ENCODE results near the gene LYPD8.

DNA sequence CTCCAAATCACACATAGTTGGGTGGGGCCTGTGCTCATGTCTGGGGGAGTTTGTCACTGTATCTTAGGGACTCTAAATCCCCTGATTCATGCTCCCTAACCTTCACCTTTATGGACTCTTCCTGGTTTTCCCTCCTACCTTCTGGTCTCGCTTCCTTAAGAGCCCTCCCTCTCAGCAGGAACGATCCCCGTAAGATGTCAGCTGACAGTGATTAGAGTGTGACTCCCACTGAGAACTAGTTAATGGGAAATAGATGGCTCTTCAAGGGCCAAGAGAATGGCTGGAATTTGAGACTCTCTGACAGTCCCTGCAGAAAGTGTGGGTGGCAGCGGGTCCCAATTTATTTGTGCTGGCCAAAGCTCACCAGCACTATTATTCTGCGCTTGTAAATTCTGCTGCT lies 22.0 kb downstream of the LYPD8 start:
- TF ChIP-seq, protein P1, sequence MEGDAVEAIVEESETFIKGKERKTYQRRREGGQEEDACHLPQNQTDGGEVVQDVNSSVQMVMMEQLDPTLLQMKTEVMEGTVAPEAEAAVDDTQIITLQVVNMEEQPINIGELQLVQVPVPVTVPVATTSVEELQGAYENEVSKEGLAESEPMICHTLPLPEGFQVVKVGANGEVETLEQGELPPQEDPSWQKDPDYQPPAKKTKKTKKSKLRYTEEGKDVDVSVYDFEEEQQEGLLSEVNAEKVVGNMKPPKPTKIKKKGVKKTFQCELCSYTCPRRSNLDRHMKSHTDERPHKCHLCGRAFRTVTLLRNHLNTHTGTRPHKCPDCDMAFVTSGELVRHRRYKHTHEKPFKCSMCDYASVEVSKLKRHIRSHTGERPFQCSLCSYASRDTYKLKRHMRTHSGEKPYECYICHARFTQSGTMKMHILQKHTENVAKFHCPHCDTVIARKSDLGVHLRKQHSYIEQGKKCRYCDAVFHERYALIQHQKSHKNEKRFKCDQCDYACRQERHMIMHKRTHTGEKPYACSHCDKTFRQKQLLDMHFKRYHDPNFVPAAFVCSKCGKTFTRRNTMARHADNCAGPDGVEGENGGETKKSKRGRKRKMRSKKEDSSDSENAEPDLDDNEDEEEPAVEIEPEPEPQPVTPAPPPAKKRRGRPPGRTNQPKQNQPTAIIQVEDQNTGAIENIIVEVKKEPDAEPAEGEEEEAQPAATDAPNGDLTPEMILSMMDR (IDR thresholded peaks at IDR 0.05): no peak
- no peak for TF ChIP-seq POLR2AphosphoS5 (IDR thresholded peaks at IDR 0.05)
